ENCODE data around the gene SBNO2.
A peak's percentile ranks its signal among the peaks of the same experiment; 100 is the strongest.

The SBNO2 gene

DNA sequence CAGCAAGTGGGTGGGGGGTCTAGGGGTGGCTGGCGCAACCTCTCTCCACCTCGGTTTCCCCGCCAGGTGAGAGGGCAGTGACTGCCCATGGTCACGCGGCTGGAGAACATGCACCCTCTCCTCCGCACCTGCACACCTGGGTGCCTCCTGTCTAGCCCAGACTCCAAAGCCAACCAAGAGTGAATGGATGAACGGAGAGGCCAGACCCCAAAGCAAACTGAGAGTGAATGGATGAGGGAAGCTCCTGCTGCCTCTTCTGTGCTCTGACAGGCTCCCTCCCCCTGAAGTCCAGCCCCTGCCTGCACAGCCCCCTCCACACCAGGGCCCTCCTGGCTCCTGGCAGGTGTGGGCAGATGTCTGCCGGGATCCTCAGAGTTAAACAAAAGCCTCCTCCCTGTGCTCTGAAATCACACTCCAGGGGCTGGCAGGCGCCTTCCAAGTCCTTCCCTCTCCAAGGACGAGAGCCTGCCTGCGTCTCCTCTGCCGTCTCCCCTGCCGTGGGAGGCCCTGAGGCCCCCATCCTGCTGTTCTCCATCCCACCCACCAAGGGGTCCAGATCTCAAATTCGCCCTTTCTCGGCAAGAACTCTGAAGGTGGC lies 2.2 kb downstream of the SBNO2 start:
- Histone ChIP-seq H3K9me3 (ENCODE audit: low read length) (no peaks in the 10 kb centered on the region), H3K4me1 (ENCODE audit: insufficient read depth, low read length, severe bottlenecking) (peaks cover 19% of the 10 kb centered on the region), H3K9me2 (ENCODE audit: low read depth, low read length) (no peaks in the 10 kb centered on the region), H3K27me3 (ENCODE audit: insufficient read depth, low read length) (0 out of 2 replicates have a peak, but pooled peaks cover 4% of the 10 kb centered on the region), H3K4me2 (ENCODE audit: low read length) (peak overlapping the region; percentile 93), H3F3A (ENCODE audit: insufficient read depth, low read length) (no peaks in the 10 kb centered on the region), H3K79me2 (ENCODE audit: insufficient read depth, low read length) (no peaks in the 10 kb centered on the region), H2AFZ (ENCODE audit: low read length) (no peak overlapping the region), H3K36me3 (ENCODE audit: insufficient read depth, low read length) (peaks cover under 1% of the 10 kb centered on the region; the same call in 1 of the 2 replicates), H3K9ac (ENCODE audit: low read length) (no peak overlapping the region; the same call in 1 of the 2 replicates), H4K20me1 (ENCODE audit: insufficient read depth, low read length) (no peaks in the 10 kb centered on the region), H3K4me3 (ENCODE audit: low read depth, low read length, poor library complexity, severe bottlenecking) (peak overlapping the region; percentile 97), H3K27ac (ENCODE audit: low read depth, low read length, poor library complexity, severe bottlenecking) (no peak overlapping the region)
- TF ChIP-seq EZH2 (IDR thresholded peaks at IDR 0.05; ENCODE audit: borderline replicate concordance, low read length): no peak
- TF ChIP-seq, protein P1, sequence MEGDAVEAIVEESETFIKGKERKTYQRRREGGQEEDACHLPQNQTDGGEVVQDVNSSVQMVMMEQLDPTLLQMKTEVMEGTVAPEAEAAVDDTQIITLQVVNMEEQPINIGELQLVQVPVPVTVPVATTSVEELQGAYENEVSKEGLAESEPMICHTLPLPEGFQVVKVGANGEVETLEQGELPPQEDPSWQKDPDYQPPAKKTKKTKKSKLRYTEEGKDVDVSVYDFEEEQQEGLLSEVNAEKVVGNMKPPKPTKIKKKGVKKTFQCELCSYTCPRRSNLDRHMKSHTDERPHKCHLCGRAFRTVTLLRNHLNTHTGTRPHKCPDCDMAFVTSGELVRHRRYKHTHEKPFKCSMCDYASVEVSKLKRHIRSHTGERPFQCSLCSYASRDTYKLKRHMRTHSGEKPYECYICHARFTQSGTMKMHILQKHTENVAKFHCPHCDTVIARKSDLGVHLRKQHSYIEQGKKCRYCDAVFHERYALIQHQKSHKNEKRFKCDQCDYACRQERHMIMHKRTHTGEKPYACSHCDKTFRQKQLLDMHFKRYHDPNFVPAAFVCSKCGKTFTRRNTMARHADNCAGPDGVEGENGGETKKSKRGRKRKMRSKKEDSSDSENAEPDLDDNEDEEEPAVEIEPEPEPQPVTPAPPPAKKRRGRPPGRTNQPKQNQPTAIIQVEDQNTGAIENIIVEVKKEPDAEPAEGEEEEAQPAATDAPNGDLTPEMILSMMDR (IDR thresholded peaks at IDR 0.05; ENCODE audit: low read length): no peak

DNA sequence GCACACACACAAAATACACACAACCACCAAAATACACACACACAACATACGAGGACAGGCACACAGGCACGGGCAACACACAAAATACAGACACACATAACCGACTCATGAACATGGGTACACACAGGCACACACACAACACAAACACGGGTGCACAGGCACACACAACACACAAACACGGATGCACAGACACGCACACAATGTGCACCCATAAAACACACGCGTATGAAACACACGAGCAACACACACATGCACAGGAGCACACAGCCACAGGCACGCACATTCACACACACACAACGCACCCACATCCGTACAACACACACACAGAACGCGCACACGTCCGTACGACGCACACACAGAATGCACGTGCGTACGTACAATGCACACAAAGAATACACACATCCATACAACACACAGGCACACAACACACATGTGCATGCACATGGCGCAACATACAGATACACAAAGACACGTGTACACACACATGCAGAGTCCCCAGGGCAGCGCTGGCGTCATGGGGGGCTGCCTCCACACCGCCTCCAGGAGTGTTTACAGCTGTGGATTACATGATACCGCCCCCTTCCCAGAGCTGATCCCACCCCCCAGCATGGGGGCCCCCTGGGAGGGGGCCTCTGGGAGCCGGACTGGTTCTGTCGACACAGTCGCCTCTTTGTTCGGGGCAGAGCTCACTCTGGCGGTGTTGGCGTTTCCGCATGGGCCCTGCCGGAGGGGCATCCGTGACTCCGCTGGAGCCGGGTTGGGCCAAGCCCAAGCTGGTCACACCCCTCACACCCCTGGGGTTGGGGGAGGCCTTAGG lies 2.9 kb downstream of the SBNO2 start:
- H3K27me3 ChIP-seq (ENCODE audit: insufficient read depth, low read length): 0 out of 2 replicates have a peak, but pooled peaks cover 4% of the 10 kb centered on the region
- H3K9me3 ChIP-seq (ENCODE audit: low read length): no peaks in the 10 kb centered on the region
- TF ChIP-seq, protein P1 (IDR thresholded peaks at IDR 0.05; ENCODE audit: low read length): no peak
- no peak for TF ChIP-seq EZH2 (IDR thresholded peaks at IDR 0.05; ENCODE audit: borderline replicate concordance, low read length)
- no peak overlapping the region for H2AFZ ChIP-seq (ENCODE audit: low read length)
- H3K27ac ChIP-seq (ENCODE audit: low read depth, low read length, poor library complexity, severe bottlenecking): no peak overlapping the region
- no peaks in the 10 kb centered on the region for H3K79me2 ChIP-seq (ENCODE audit: insufficient read depth, low read length)
- peaks cover 3% of the 10 kb centered on the region; the same call in 1 of the 2 replicates for H3K36me3 ChIP-seq (ENCODE audit: insufficient read depth, low read length)
- no peak overlapping the region for H3K4me3 ChIP-seq (ENCODE audit: low read depth, low read length, poor library complexity, severe bottlenecking)
- peaks cover 19% of the 10 kb centered on the region for H3K4me1 ChIP-seq (ENCODE audit: insufficient read depth, low read length, severe bottlenecking)
- H3F3A ChIP-seq (ENCODE audit: insufficient read depth, low read length): no peaks in the 10 kb centered on the region
- H3K4me2 ChIP-seq (ENCODE audit: low read length): no peak overlapping the region
- no peaks in the 10 kb centered on the region for H4K20me1 ChIP-seq (ENCODE audit: insufficient read depth, low read length)
- no peak overlapping the region for H3K9ac ChIP-seq (ENCODE audit: low read length)
- no peaks in the 10 kb centered on the region for H3K9me2 ChIP-seq (ENCODE audit: low read depth, low read length)

DNA sequence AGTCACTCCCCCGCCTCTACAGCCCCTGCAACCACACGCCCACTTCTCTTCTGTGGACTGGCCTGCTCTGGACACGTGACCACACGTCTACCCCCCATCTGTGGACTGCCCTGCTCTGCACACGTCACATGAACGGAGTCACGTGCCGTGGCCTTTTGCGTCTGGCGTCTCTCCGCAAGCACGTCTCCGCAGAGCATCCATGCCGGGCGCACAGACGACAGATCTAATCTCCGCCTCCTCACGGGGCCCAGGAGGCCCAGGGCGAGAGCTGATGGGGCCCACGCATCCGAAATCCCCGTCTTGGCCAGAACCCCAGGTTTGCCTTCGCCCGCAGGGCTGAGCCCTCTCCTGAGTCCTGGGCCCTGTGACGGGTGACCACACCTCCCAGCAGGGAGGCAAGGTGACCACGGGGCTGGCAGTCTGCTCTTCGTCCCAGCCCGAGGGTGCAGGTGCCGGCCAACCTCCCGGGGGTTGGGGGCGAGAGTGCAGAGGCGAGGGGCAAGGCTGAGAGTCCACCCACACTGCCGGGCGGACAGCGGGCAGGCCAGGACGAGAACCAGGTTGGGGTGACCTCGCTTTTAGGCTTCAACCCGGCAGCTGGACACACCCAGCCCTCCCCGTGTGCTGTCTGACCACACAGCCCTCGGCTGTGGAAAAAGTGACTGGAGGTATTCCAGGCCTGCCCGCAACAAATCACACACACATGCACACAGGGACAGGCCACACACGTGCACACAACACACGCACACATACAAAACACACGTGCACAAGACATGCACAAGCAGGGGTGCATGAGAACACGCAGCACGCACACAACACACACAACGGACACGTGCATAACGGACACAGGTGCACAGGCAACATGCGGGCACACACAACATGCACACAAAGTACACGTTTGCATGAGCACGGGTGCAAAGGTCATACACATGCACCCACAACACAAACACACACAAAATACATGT lies 3.9 kb downstream of the SBNO2 start:
- peaks cover 3% of the 10 kb centered on the region; the same call in 1 of the 2 replicates for H3K36me3 ChIP-seq (ENCODE audit: insufficient read depth, low read length)
- no peak overlapping the region for H3K9ac ChIP-seq (ENCODE audit: low read length)
- H3F3A ChIP-seq (ENCODE audit: insufficient read depth, low read length): no peaks in the 10 kb centered on the region
- no peak overlapping the region for H2AFZ ChIP-seq (ENCODE audit: low read length)
- no peak overlapping the region for H3K4me3 ChIP-seq (ENCODE audit: low read depth, low read length, poor library complexity, severe bottlenecking)
- H3K27me3 ChIP-seq (ENCODE audit: insufficient read depth, low read length): 0 out of 2 replicates have a peak, but pooled peaks cover 2% of the 10 kb centered on the region
- no peak overlapping the region for H3K27ac ChIP-seq (ENCODE audit: low read depth, low read length, poor library complexity, severe bottlenecking)
- no peaks in the 10 kb centered on the region for H3K9me3 ChIP-seq (ENCODE audit: low read length)
- no peaks in the 10 kb centered on the region for H3K9me2 ChIP-seq (ENCODE audit: low read depth, low read length)
- H3K4me2 ChIP-seq (ENCODE audit: low read length): no peak overlapping the region
- no peaks in the 10 kb centered on the region for H4K20me1 ChIP-seq (ENCODE audit: insufficient read depth, low read length)
- TF ChIP-seq, protein P1 (IDR thresholded peaks at IDR 0.05; ENCODE audit: low read length): no peak
- TF ChIP-seq EZH2 (IDR thresholded peaks at IDR 0.05; ENCODE audit: borderline replicate concordance, low read length): no peak
- H3K79me2 ChIP-seq (ENCODE audit: insufficient read depth, low read length): no peaks in the 10 kb centered on the region
- peaks cover 19% of the 10 kb centered on the region for H3K4me1 ChIP-seq (ENCODE audit: insufficient read depth, low read length, severe bottlenecking)
